Activated T-helper 1 cell treated with anti-CD3 and anti-CD28 coated beads, Interleukin-12 subunit alpha, Interleukin-12 subunit beta, Interleukin-2, Interleukin-4 antibody, amounts not matched to agents 30 ng/mL and 10 ng/mL and 1 ng/mL, durations not matched to agents 14 hours and 24 hours and 36 hours (primary cell): ENCODE results near the gene ZNF853. TPM values are rescaled to one million over a fixed set of nuclear protein-coding genes. Genes with fewer than 3 reads are reported as not detected.
"Not testable (repeated sequence)": the region's sequence is repeated elsewhere in the genome, so short reads cannot be mapped to it uniquely, and the experiment has no call there.

Experiments used
- DNase-seq: peaks from one replicate; pipeline ENCODE4 v3.0.0; 2021; ENCODE audit warnings: low spot score
- H3K27ac Mint-ChIP-seq: one replicate; pipeline ENCODE4 v1.8.0; 2021; ENCODE audit warnings: mild to moderate bottlenecking, mixed read lengths
- H3K27me3 Mint-ChIP-seq: one replicate; pipeline ENCODE4 v1.8.0; 2022; ENCODE audit warnings: mild to moderate bottlenecking, moderate library complexity, mixed read lengths; ENCODE audit not compliant: insufficient read depth
- H3K36me3 Mint-ChIP-seq: one replicate; pipeline ENCODE4 v1.8.0; 2021; ENCODE audit warnings: low read depth, mixed read lengths
- H3K4me1 Mint-ChIP-seq: one replicate; pipeline ENCODE4 v1.8.0; 2021; ENCODE audit warnings: low read depth, mixed read lengths
- H3K4me3 Mint-ChIP-seq: one replicate; pipeline ENCODE4 v1.8.0; 2021; ENCODE audit warnings: mild to moderate bottlenecking, moderate library complexity, mixed read lengths
- H3K9me3 Mint-ChIP-seq: one replicate; pipeline ENCODE4 v1.8.0; 2021; ENCODE audit warnings: mixed read lengths
- intact Hi-C: fragments of 100-400 bp; cut with micrococcal nuclease; formaldehyde crosslinking; loops from one replicate; pipeline ENCODE4 v1.15.1; 2024
- total RNA-seq: library from RNA; stranded (reverse); gene quantifications from 2 replicates; pipeline ENCODE4 v1.2.3, GENCODE V29; 2022

ZNF853 gene
- total RNA-seq, 1 donor from 2014 or later: 0.41 TPM

DNA sequence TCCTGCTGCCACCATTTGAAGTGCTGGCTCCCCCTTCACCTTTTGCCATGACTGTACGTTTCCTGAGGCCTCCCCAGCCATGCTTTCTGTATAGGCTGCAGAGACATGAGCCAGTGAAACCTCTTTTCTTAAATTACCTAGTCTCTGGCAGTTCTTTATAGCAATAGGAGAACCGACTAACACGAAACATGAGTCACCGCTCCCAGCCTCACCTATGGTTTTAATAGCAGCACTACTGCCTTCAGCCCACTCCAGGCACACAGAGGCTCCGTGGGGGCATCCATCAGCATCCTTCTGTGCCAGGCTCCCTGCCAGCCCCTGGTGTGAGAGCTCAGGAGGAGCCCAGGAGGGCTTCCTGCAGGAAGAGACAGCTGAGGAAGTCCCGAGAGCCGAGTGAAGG lies 16.2 kb downstream of the ZNF853 start:
- Mint-ChIP-seq H3K27ac (peak overlapping the region; percentile 42), H3K4me1 (peaks cover 3% of the 10 kb centered on the region), H3K4me3 (no peak overlapping the region), H3K9me3 (no peaks in the 10 kb centered on the region), H3K27me3 (no peaks in the 10 kb centered on the region), H3K36me3 (no peaks in the 10 kb centered on the region)
- DNase-seq: no peak
- intact Hi-C loops: loop anchor here (10.0 kb wide), 1 partner anchor 57 kb away; the partner anchor contains the start of gene ZDHHC4

DNA sequence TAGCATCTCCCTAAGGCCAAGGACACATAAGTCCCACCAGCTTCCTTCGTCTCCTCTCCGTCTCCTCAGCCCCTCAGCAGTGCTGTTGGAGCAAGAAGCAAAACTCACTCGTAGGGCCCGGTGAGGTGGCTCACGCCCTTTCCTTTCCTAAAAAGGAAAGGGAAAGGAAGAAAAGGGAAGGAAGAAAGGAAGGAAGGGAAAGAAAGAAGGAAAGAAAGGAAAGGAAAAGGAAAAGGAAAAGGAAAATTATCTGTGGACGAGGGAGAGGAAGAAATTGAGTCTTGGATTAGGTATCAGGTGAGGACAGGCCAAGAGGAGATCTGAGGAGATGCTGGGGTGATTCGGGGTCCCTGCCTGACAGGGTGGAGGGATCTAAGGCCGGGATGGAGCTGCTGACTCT lies 18.6 kb downstream of the ZNF853 start:
- no peak overlapping the region for H3K27ac Mint-ChIP-seq
- H3K9me3 Mint-ChIP-seq: no peaks in the 10 kb centered on the region
- H3K36me3 Mint-ChIP-seq: peaks cover 5% of the 10 kb centered on the region
- intact Hi-C loops: loop anchor here (10.0 kb wide), 1 partner anchor 59 kb away; the partner anchor contains the start of gene ZDHHC4
- H3K4me3 Mint-ChIP-seq: no peak overlapping the region
- no peak for DNase-seq
- H3K27me3 Mint-ChIP-seq: no peaks in the 10 kb centered on the region
- H3K4me1 Mint-ChIP-seq: peaks cover 13% of the 10 kb centered on the region

GRCh38 chr7:6634971-6635370 lies 19.6 kb downstream of the ZNF853 start:
- Mint-ChIP-seq H3K36me3 (peaks cover 13% of the 10 kb centered on the region), H3K4me1 (peaks cover 16% of the 10 kb centered on the region), H3K4me3 (peak overlapping the region; percentile 81)
- H3K27me3 Mint-ChIP-seq, H3K9me3 Mint-ChIP-seq, H3K27ac Mint-ChIP-seq, DNase-seq: not testable (repeated sequence)
- intact Hi-C loops: loop anchor here (10.0 kb wide), 1 partner anchor 60 kb away; the partner anchor contains the start of gene ZDHHC4

- intact Hi-C loops: loop anchor here (1.0 to 10.0 kb wide), 5 partner anchors 46 to 1002 kb away; partner anchors contain the start of genes C1GALT1, INTS15 and ZDHHC4
- peak within 1 kb of the TSS; percentile 87 for H3K27ac Mint-ChIP-seq
- peaks cover 19% of the 10 kb centered on the region for H3K4me1 Mint-ChIP-seq
Measured at GRCh38 chr7:6636741-6637543, 21.5 kb downstream of the ZNF853 start, which contains the start of gene ZNF316. ZNF316 (plus strand) TSS chr7:6637318; CDS start chr7:6642410, 5,092 bp downstream.

GRCh38 chr7:6637544-6638229 lies 22.3 kb downstream of the ZNF853 start:
- DNase-seq: peak; percentile 48
- peak overlapping the region; percentile 84 for H3K4me3 Mint-ChIP-seq
- H3K36me3 Mint-ChIP-seq: peaks cover 30% of the 10 kb centered on the region
- intact Hi-C loops: loop anchor here (2.0 to 10.0 kb wide), 4 partner anchors 47 to 1001 kb away; partner anchors contain the start of genes C1GALT1, INTS15 and ZDHHC4
- H3K4me1 Mint-ChIP-seq: peaks cover 19% of the 10 kb centered on the region
- H3K9me3 Mint-ChIP-seq: no peaks in the 10 kb centered on the region
- no peaks in the 10 kb centered on the region for H3K27me3 Mint-ChIP-seq
- H3K27ac Mint-ChIP-seq: peak overlapping the region; percentile 87

More at GRCh38 chr7:6636741-6637543, 21.5 kb downstream of the ZNF853 start, which contains the start of gene ZNF316:
- peak; percentile 63 for DNase-seq
- H3K4me3 Mint-ChIP-seq: peak within 1 kb of the TSS; percentile 84
- H3K36me3 Mint-ChIP-seq: peaks cover 23% of the 10 kb centered on the region
- H3K27me3 Mint-ChIP-seq: no peaks in the 10 kb centered on the region
- no peaks in the 10 kb centered on the region for H3K9me3 Mint-ChIP-seq

- Mint-ChIP-seq H3K27me3 (no peaks in the 10 kb centered on the region), H3K9me3 (no peaks in the 10 kb centered on the region), H3K27ac (no peak overlapping the region), H3K4me3 (peak overlapping the region; percentile 84), H3K4me1 (peaks cover 19% of the 10 kb centered on the region), H3K36me3 (peaks cover 37% of the 10 kb centered on the region)
- no peak for DNase-seq
- intact Hi-C loops: loop anchor here (10.0 kb wide), 1 partner anchor 64 kb away; the partner anchor contains the start of gene ZDHHC4
Measured at GRCh38 chr7:6639032-6639431, 23.6 kb downstream of the ZNF853 start.

- H3K4me1 Mint-ChIP-seq: peaks cover 19% of the 10 kb centered on the region
Measured at GRCh38 chr7:6639627-6640026, 24.2 kb downstream of the ZNF853 start.

GRCh38 chr7:6640246-6640721 lies 24.9 kb downstream of the ZNF853 start:
- H3K36me3 Mint-ChIP-seq: peaks cover 45% of the 10 kb centered on the region
- peak overlapping the region; percentile 10 for H3K27ac Mint-ChIP-seq
- H3K4me3 Mint-ChIP-seq: peak overlapping the region; percentile 6
- intact Hi-C loops: no loop called here
- H3K27me3 Mint-ChIP-seq: no peaks in the 10 kb centered on the region
- no peak for DNase-seq
- no peaks in the 10 kb centered on the region for H3K9me3 Mint-ChIP-seq
- peaks cover 19% of the 10 kb centered on the region for H3K4me1 Mint-ChIP-seq

More at GRCh38 chr7:6639627-6640026, 24.2 kb downstream of the ZNF853 start:
- no peaks in the 10 kb centered on the region for H3K27me3 Mint-ChIP-seq
- DNase-seq: no peak
- intact Hi-C loops: loop anchor here (10.0 kb wide), 1 partner anchor 65 kb away; the partner anchor contains the start of gene ZDHHC4
- peak overlapping the region; percentile 84 for H3K4me3 Mint-ChIP-seq
- H3K36me3 Mint-ChIP-seq: peaks cover 42% of the 10 kb centered on the region
- H3K27ac Mint-ChIP-seq: no peak overlapping the region
- H3K9me3 Mint-ChIP-seq: no peaks in the 10 kb centered on the region

- no peaks in the 10 kb centered on the region for H3K27me3 Mint-ChIP-seq
- no peak overlapping the region for H3K27ac Mint-ChIP-seq
- no peak overlapping the region for H3K4me3 Mint-ChIP-seq
- H3K4me1 Mint-ChIP-seq: peaks cover 19% of the 10 kb centered on the region
- H3K36me3 Mint-ChIP-seq: peaks cover 52% of the 10 kb centered on the region
- no peak for DNase-seq
- intact Hi-C loops: no loop called here
- H3K9me3 Mint-ChIP-seq: no peaks in the 10 kb centered on the region
Measured at GRCh38 chr7:6641305-6642035, 26.1 kb downstream of the ZNF853 start.

DNA sequence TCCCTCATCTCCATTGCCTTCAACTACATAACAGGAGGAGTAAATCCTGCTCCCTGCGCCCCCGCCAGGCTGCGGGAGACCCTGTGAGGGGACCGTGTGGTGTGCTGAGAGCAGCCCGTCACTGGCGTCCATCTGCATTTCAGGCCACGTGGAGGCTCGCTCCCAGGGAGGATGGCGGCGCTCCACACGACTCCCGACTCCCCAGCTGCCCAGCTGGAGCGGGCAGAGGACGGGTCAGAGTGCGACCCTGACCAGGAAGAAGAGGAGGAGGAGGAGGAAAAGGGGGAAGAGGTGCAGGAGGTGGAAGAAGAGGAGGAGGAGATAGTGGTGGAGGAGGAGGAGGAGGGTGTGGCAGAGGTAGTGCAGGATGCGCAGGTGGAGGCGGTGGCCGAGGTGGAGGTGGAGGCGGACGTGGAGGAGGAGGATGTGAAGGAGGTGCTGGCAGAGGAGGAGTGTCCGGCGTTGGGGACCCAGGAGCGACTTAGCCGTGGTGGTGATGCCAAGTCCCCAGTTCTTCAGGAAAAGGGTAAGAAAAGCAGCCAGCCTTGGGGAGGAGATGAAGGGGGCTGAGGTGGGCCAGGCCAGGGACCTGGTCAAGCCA lies 26.9 kb downstream of the ZNF853 start:
- intact Hi-C loops: no loop called here
- Mint-ChIP-seq H3K27ac (no peak overlapping the region), H3K36me3 (peaks cover 57% of the 10 kb centered on the region), H3K27me3 (no peaks in the 10 kb centered on the region), H3K4me3 (no peak overlapping the region), H3K4me1 (peaks cover 19% of the 10 kb centered on the region), H3K9me3 (no peaks in the 10 kb centered on the region)
- DNase-seq: no peak

DNA sequence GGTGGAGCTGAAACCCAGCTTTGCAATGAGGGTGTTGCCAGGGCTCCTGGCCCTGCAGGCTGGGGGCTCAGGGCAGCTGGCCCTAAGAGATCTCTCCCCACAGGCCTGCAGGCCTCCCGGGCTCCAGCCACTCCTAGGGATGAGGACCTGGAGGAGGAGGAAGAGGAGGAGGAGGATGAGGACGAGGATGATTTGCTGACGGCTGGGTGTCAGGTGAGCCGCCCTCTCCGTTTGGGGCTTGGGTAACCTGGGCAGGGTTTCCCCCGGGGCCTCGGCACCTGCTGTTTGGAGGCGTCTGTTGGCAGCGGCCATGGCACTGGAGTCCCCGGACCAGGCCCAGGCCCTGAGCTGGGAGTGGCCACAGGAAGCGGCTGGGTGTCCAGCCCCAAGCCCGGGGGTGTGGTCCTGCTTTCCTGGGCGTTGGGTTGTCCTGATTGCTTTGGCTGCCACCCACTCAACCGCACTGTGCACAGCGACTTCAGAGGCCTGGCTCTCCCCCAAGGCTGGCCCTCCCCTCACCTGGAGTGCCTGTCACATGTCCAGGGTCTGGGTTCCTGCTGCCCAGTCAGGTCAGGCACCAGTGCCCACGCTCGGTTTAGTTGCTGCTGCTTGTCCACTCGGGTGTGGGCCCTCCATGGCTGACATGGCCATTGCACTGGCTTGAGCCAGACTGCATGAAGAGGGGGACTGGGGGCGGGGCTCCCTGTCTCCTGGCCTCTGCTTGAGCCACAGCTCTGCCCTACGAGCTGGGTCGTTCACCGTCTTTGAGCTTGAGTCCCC lies 27.6 kb downstream of the ZNF853 start:
- Mint-ChIP-seq H3K4me3 (no peak overlapping the region), H3K27ac (no peak overlapping the region), H3K27me3 (no peaks in the 10 kb centered on the region), H3K4me1 (peaks cover 16% of the 10 kb centered on the region), H3K9me3 (no peaks in the 10 kb centered on the region), H3K36me3 (peaks cover 61% of the 10 kb centered on the region)
- DNase-seq: no peak
- intact Hi-C loops: no loop called here
